ENCODE results near the gene C2CD2L. TPM values are rescaled to one million over a fixed set of nuclear protein-coding genes. Genes with fewer than 3 reads are reported as not detected.

Gene C2CD2L
- polyA plus RNA-seq, 2 of the 4 experiments (the other 2 are of a cell fraction) = 2.4 to 4.8 TPM

- WGBS (ENCODE audit: missing lambda C conversion rate) = 90% methylated on average over 19 of the region's 19 CpGs
- CTCF ChIA-PET = interaction anchor here (0.7 to 1.2 kb wide), 2 partner anchors 47 to 124 kb away, joined by 3 to 4 read pairs; no protein-coding TSS in a partner anchor
Observed at GRCh38 chr11:119078675-119079420, 28.3 kb upstream of the C2CD2L start.

GRCh38 chr11:119081682-119082260 lies 25.4 kb upstream of the C2CD2L start:
- Histone ChIP-seq H3K27ac (no peak overlapping the region), H3K4me3 (no peak overlapping the region), H3K9me3 (no peaks in the 10 kb centered on the region), H3K4me2 (no peak overlapping the region), H3K4me1 (peaks cover 9% of the 10 kb centered on the region)
- 69% methylated on average over 7 of the region's 7 CpGs for WGBS (ENCODE audit: missing lambda C conversion rate)
- ATAC-seq (no peak), FAIRE-seq (no peak), DNase-seq (ENCODE audit: low read depth in 1 of 2, low spot score in 1 of 2) (no peak)
- ChIA-PET POLR2A (no interaction called here), CTCF (interaction anchor here (1.4 to 1.9 kb wide), 3 partner anchors 10 to 16 kb away, joined by 3 to 4 read pairs (median 4); no protein-coding TSS in a partner anchor)
- no peak for TF ChIP-seq RNF2 (IDR thresholded peaks at IDR 0.05; ENCODE audit: borderline replicate concordance, low read depth)
- no peak for TF ChIP-seq BCL3 (IDR thresholded peaks at IDR 0.05)
- no peak for TF ChIP-seq HOXB13 (CRISPR knock-in tag; IDR thresholded peaks at IDR 0.05; ENCODE audit: low read depth)
- TF ChIP-seq ZFP36 (IDR thresholded peaks at IDR 0.05; ENCODE audit: borderline replicate concordance, partially characterized antibody) = no peak
- TF ChIP-seq RARB (CRISPR knock-in tag; IDR thresholded peaks at IDR 0.05) = no peak
- no peak for TF ChIP-seq MAX (IDR thresholded peaks at IDR 0.05)
- TF ChIP-seq PHF8 (IDR thresholded peaks at IDR 0.05; ENCODE audit: borderline replicate concordance, low read depth) = no peak
- TF ChIP-seq CHD4 (IDR thresholded peaks at IDR 0.05; ENCODE audit: borderline replicate concordance) = no peak
- TF ChIP-seq FOSL2 (IDR thresholded peaks at IDR 0.05) = no peak
- TF ChIP-seq FOSL2 (CRISPR knock-in tag; IDR thresholded peaks at IDR 0.05) = no peak
- TF ChIP-seq HOXA7 (CRISPR knock-in tag; IDR thresholded peaks at IDR 0.05) = no peak
- TF ChIP-seq CBX2 (IDR thresholded peaks at IDR 0.05; ENCODE audit: borderline replicate concordance, low read depth) = no peak
- TF ChIP-seq HDAC2 (IDR thresholded peaks at IDR 0.05) = no peak
- TF ChIP-seq CHD2 (IDR thresholded peaks at IDR 0.05; ENCODE audit: low read length, partially characterized antibody) = no peak
- TF ChIP-seq CEBPB (IDR thresholded peaks at IDR 0.05) = no peak
- no peak for TF ChIP-seq HES2 (IDR thresholded peaks at IDR 0.05)
- no peak for TF ChIP-seq RCOR1 (IDR thresholded peaks at IDR 0.05; ENCODE audit: low read depth, low read length)
- TF ChIP-seq EP300 (IDR thresholded peaks at IDR 0.05) = no peak
- TF ChIP-seq RFX5 (IDR thresholded peaks at IDR 0.05) = no peak
- no peak for TF ChIP-seq ZSCAN20 (CRISPR knock-in tag; IDR thresholded peaks at IDR 0.05)
- no peak for TF ChIP-seq EHF (CRISPR knock-in tag; IDR thresholded peaks at IDR 0.05)

More at GRCh38 chr11:119078675-119079420, 28.3 kb upstream of the C2CD2L start:
- H3K9me3 ChIP-seq = no peaks in the 10 kb centered on the region
- ATAC-seq = no peak
- POLR2A ChIA-PET = no interaction called here
- TF ChIP-seq CBX8 (IDR thresholded peaks at IDR 0.05) = no peak
- TF ChIP-seq CHD4 (IDR thresholded peaks at IDR 0.05; ENCODE audit: borderline replicate concordance) = no peak
- no peak for DNase-seq (ENCODE audit: low read depth in 1 of 2, low spot score in 1 of 2)
- no peak overlapping the region for H3K27ac ChIP-seq
- H3K4me2 ChIP-seq = no peak overlapping the region
- H3K4me1 ChIP-seq = no peaks in the 10 kb centered on the region
- no peak for FAIRE-seq
- H3K4me3 ChIP-seq = no peak overlapping the region

All from A549 (cell line).